Glomerular visceral epithelial cell (primary cell): ENCODE measurements around the gene ITGA5.

ENCODE experiments used
- DNase-seq: peaks from one replicate; pipeline ENCODE4 v3.0.0-alpha.2; 2016; ENCODE audit errors: extremely low spot score

ITGA5 gene

GRCh38 chr12:54419088-54419887 is at the start of gene ITGA5:
Gene ITGA5, minus strand, starts transcription at chr12:54419266. Its CDS starts 68 bp downstream, at chr12:54419198.
- DNase-seq, result peak; percentile 64

- DNase-seq, result no peak
Observed at GRCh38 chr12:54465857-54466523, 46.9 kb upstream of the ITGA5 start.

GRCh38 chr12:54463484-54463883 is 44.4 kb upstream of the ITGA5 start:
- DNase-seq, result no peak

GRCh38 chr12:54463034-54463433 is 44.0 kb upstream of the ITGA5 start:
- no peak for DNase-seq

- no peak for DNase-seq
Observed at GRCh38 chr12:54460317-54460923, 41.4 kb upstream of the ITGA5 start.

GRCh38 chr12:54459355-54459754 is 40.3 kb upstream of the ITGA5 start:
- no peak for DNase-seq

GRCh38 chr12:54455760-54456469 is 36.8 kb upstream of the ITGA5 start:
- no peak for DNase-seq

GRCh38 chr12:54452628-54453027 is 33.6 kb upstream of the ITGA5 start:
- DNase-seq, result no peak

GRCh38 chr12:54448344-54448743 is 29.3 kb upstream of the ITGA5 start:
- no peak for DNase-seq

GRCh38 chr12:54447917-54448316 is 28.9 kb upstream of the ITGA5 start:
- no peak for DNase-seq

- no peak for DNase-seq
Observed at GRCh38 chr12:54444206-54444605, 25.1 kb upstream of the ITGA5 start.

- DNase-seq, result no peak
Observed at GRCh38 chr12:54443446-54443845, 24.4 kb upstream of the ITGA5 start.

- no peak for DNase-seq
Observed at GRCh38 chr12:54442961-54443360, 23.9 kb upstream of the ITGA5 start.

GRCh38 chr12:54442099-54442498 is 23.0 kb upstream of the ITGA5 start:
- no peak for DNase-seq

- peak; percentile 60 for DNase-seq
Observed at GRCh38 chr12:54439521-54440255, 20.6 kb upstream of the ITGA5 start.

- peak; percentile 39 for DNase-seq
Observed at GRCh38 chr12:54439096-54439495, 20.0 kb upstream of the ITGA5 start.

- DNase-seq, result no peak
Observed at GRCh38 chr12:54438517-54438916, 19.5 kb upstream of the ITGA5 start.

- no peak for DNase-seq
Observed at GRCh38 chr12:54437697-54438096, 18.6 kb upstream of the ITGA5 start.

- no peak for DNase-seq
Observed at GRCh38 chr12:54437243-54437642, 18.2 kb upstream of the ITGA5 start.

GRCh38 chr12:54432815-54433164 is 13.7 kb upstream of the ITGA5 start:
- no peak for DNase-seq
